ENCODE data around the gene KIRREL3. TPM values are rescaled to one million over a fixed set of nuclear protein-coding genes. Genes with fewer than 3 reads are reported as not detected.

KIRREL3 gene
- total RNA-seq, 1 donor, result 0.45 TPM

- no peak for DNase-seq (ENCODE audit: low read depth)
- no peak for TF ChIP-seq CTCF (IDR thresholded peaks at IDR 0.05; ENCODE audit: insufficient read depth, low read length)
- no peak overlapping the region for H3K4me3 ChIP-seq (ENCODE audit: low read depth, low read length)
Observed at GRCh38 chr11:126581871-126582648, 418.5 kb downstream of the KIRREL3 start.

- no peak for DNase-seq (ENCODE audit: low read depth)
- TF ChIP-seq CTCF (IDR thresholded peaks at IDR 0.05; ENCODE audit: insufficient read depth, low read length), result no peak
- H3K4me3 ChIP-seq (ENCODE audit: low read depth, low read length), result no peak overlapping the region
Observed at GRCh38 chr11:126578426-126578825, 422.1 kb downstream of the KIRREL3 start.

GRCh38 chr11:126578021-126578420 is 422.5 kb downstream of the KIRREL3 start:
- TF ChIP-seq CTCF (IDR thresholded peaks at IDR 0.05; ENCODE audit: insufficient read depth, low read length), result no peak
- DNase-seq (ENCODE audit: low read depth), result no peak
- H3K4me3 ChIP-seq (ENCODE audit: low read depth, low read length), result no peak overlapping the region

GRCh38 chr11:126575849-126576248 is 424.7 kb downstream of the KIRREL3 start:
- DNase-seq (ENCODE audit: low read depth), result no peak
- TF ChIP-seq CTCF (IDR thresholded peaks at IDR 0.05; ENCODE audit: insufficient read depth, low read length), result no peak
- H3K4me3 ChIP-seq (ENCODE audit: low read depth, low read length), result no peak overlapping the region

- no peak overlapping the region for H3K4me3 ChIP-seq (ENCODE audit: low read depth, low read length)
- TF ChIP-seq CTCF (IDR thresholded peaks at IDR 0.05; ENCODE audit: insufficient read depth, low read length), result no peak
- DNase-seq (ENCODE audit: low read depth), result no peak
Observed at GRCh38 chr11:126573325-126573978, 427.1 kb downstream of the KIRREL3 start.

GRCh38 chr11:126570489-126570888 is 430.1 kb downstream of the KIRREL3 start:
- TF ChIP-seq CTCF (IDR thresholded peaks at IDR 0.05; ENCODE audit: insufficient read depth, low read length), result no peak
- H3K4me3 ChIP-seq (ENCODE audit: low read depth, low read length), result no peak overlapping the region
- no peak for DNase-seq (ENCODE audit: low read depth)
